ENCODE measurements around the gene TIMP1. TPM values are rescaled to one million over a fixed set of nuclear protein-coding genes. Genes with fewer than 3 reads are reported as not detected.
A peak's percentile ranks its signal among the peaks of the same experiment; 100 is the strongest.

TIMP1 gene
- total and polyA plus RNA-seq, 10 of the 15 experiments (the other 5 are each of a cell fraction or from before 2014, with no cell fraction given) = 101 to 341 (median 134) TPM

DNA sequence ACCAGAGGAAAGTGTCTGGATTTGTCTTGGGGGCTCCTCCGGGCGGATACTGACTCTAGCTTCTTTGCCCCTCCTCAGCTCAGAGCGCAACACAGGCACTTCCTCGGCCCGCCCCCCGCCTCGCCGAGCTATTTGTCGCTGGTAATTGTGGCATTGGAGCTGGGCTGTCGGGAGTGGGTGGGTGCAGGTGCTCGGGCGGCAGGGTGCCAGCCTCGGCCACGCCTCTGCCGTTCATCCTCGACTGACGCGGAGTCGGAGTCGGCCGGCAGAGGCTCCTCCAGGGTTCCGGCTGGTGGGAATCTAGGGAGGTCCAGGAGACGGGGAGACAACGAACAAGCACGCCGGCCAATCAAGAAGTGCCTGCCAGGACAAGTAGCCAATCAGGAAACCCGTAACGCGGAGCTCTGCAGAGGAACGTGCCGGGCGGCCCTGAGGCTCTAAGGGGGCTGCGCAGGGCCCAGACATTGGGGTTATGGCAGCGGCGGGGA, 41.3 kb downstream of the TIMP1 start:
- FAIRE-seq (no peak), DNase-seq (ENCODE audit: low read depth, low spot score) (no peak), ATAC-seq (0 out of 3 replicates have a peak, but pooled peaks have one; percentile 8)
- Histone ChIP-seq H3K36me3 (ENCODE audit: control insufficient read depth in 2 of 2, insufficient read depth in 2 of 2, low read length in 1 of 2) (no peaks in the 10 kb centered on the region; a peak in 1 of 4 replicates), H3K4me3 (no peak overlapping the region; the same call in 1 of the 2 replicates), H3K4me2 (ENCODE audit: control insufficient read depth, insufficient read depth) (no peak overlapping the region), H3K4me1 (ENCODE audit: control insufficient read depth, insufficient read depth, low read length) (peaks cover 4% of the 10 kb centered on the region; the same call in 1 of the 2 replicates), H3K9me3 (replicated peaks; ENCODE audit: control insufficient read depth, insufficient read depth, low read length) (no peaks in the 10 kb centered on the region; the same call in 2 of the 3 replicates), H4K20me1 (ENCODE audit: control insufficient read depth, insufficient read depth) (no peaks in the 10 kb centered on the region), H2AFZ (ENCODE audit: control insufficient read depth, low read depth, low read length) (no peak overlapping the region; the same call in 1 of the 2 replicates), H3K9ac (ENCODE audit: control insufficient read depth, insufficient read depth, low read length) (no peak overlapping the region), H3K27me3 (replicated peaks in 1 of 2; ENCODE audit: control insufficient read depth in 2 of 2, insufficient read depth in 2 of 2, low read length in 1 of 2) (no peaks in the 10 kb centered on the region), H3K27ac (ENCODE audit: control insufficient read depth, insufficient read depth) (no peak overlapping the region), H3K79me2 (ENCODE audit: control insufficient read depth, insufficient read depth, low read length) (no peaks in the 10 kb centered on the region)
- 29% methylated on average over 33 of the region's 35 CpGs for WGBS (ENCODE audit: insufficient coverage, insufficient replicate concordance, low lambda C conversion rate, missing lambda C conversion rate)
- ChIA-PET CTCF (no interaction called here), RAD21 (ENCODE audit: unreplicated experiment) (no interaction called here), SMC1A (ENCODE audit: uncharacterized antibody, unreplicated experiment) (interaction anchor here (1.0 to 1.3 kb wide), 2 partner anchors 19 to 126 kb away, joined by 3 read pairs; no protein-coding TSS in a partner anchor), POLR2A (no interaction called here)
- no TSS peak for BruUV-seq (replicated peaks)
- in situ Hi-C loops (cut with MboI) (no loop called here), intact Hi-C loops (cut with micrococcal nuclease; ENCODE audit: unreplicated experiment) (no loop called here)
- no peak for TF ChIP-seq ZNF24 (IDR thresholded peaks at IDR 0.05)
- TF ChIP-seq YBX1 (IDR thresholded peaks at IDR 0.05) = no peak
- TF ChIP-seq BHLHE40 (IDR thresholded peaks at IDR 0.05; ENCODE audit: borderline replicate concordance in 1 of 2, low read depth in 2 of 2, low read length in 1 of 2) = peak in 1 of 2 experiments; percentile 58; a peak in 2 of 4 replicates
- no peak for TF ChIP-seq RBBP5 (conservative IDR thresholded peaks at IDR 0.05)
- no peak for TF ChIP-seq BMI1 (IDR thresholded peaks at IDR 0.05; ENCODE audit: borderline replicate concordance)
- no peak for TF ChIP-seq NR2C2 (IDR thresholded peaks at IDR 0.05; ENCODE audit: borderline replicate concordance, control insufficient read depth, insufficient read length, low read depth)
- TF ChIP-seq PKNOX1 (IDR thresholded peaks at IDR 0.05) = peak; percentile 52
- no peak for TF ChIP-seq RCOR1 (conservative IDR thresholded peaks at IDR 0.05; ENCODE audit: low read depth, low read length)
- TF ChIP-seq FOS (IDR thresholded peaks at IDR 0.05; ENCODE audit: borderline replicate concordance, extremely low read depth, insufficient read length) = peak; percentile 3

Measured in GM12878 (cell line).